ENCODE results near the gene NAV2. TPM values are rescaled to one million over a fixed set of nuclear protein-coding genes. Genes with fewer than 3 reads are reported as not detected.

The NAV2 gene
- total and polyA plus RNA-seq, 2 experiments from 2014 or later, result 26.0 to 45.0 TPM

DNA sequence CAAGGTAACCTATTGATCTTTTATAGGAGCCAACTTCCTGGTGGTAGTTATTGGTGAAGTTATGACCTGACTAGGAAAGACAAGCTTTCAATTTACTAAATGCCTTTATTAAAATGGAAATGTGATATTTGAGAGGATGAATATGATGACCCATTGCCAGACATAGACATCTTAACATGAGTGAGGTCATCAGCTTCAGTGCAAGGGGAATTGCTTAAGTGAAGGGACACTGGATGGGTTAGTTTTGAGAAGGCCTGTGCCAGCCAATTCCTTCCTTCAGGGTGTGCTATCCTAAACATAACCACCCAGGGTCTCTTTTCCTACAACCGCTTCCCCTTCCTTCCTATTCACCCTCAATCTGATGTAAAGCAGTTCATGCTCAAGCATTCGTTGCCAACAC is 21.5 kb downstream of the NAV2 start (continued):
- TF ChIP-seq, protein P1, sequence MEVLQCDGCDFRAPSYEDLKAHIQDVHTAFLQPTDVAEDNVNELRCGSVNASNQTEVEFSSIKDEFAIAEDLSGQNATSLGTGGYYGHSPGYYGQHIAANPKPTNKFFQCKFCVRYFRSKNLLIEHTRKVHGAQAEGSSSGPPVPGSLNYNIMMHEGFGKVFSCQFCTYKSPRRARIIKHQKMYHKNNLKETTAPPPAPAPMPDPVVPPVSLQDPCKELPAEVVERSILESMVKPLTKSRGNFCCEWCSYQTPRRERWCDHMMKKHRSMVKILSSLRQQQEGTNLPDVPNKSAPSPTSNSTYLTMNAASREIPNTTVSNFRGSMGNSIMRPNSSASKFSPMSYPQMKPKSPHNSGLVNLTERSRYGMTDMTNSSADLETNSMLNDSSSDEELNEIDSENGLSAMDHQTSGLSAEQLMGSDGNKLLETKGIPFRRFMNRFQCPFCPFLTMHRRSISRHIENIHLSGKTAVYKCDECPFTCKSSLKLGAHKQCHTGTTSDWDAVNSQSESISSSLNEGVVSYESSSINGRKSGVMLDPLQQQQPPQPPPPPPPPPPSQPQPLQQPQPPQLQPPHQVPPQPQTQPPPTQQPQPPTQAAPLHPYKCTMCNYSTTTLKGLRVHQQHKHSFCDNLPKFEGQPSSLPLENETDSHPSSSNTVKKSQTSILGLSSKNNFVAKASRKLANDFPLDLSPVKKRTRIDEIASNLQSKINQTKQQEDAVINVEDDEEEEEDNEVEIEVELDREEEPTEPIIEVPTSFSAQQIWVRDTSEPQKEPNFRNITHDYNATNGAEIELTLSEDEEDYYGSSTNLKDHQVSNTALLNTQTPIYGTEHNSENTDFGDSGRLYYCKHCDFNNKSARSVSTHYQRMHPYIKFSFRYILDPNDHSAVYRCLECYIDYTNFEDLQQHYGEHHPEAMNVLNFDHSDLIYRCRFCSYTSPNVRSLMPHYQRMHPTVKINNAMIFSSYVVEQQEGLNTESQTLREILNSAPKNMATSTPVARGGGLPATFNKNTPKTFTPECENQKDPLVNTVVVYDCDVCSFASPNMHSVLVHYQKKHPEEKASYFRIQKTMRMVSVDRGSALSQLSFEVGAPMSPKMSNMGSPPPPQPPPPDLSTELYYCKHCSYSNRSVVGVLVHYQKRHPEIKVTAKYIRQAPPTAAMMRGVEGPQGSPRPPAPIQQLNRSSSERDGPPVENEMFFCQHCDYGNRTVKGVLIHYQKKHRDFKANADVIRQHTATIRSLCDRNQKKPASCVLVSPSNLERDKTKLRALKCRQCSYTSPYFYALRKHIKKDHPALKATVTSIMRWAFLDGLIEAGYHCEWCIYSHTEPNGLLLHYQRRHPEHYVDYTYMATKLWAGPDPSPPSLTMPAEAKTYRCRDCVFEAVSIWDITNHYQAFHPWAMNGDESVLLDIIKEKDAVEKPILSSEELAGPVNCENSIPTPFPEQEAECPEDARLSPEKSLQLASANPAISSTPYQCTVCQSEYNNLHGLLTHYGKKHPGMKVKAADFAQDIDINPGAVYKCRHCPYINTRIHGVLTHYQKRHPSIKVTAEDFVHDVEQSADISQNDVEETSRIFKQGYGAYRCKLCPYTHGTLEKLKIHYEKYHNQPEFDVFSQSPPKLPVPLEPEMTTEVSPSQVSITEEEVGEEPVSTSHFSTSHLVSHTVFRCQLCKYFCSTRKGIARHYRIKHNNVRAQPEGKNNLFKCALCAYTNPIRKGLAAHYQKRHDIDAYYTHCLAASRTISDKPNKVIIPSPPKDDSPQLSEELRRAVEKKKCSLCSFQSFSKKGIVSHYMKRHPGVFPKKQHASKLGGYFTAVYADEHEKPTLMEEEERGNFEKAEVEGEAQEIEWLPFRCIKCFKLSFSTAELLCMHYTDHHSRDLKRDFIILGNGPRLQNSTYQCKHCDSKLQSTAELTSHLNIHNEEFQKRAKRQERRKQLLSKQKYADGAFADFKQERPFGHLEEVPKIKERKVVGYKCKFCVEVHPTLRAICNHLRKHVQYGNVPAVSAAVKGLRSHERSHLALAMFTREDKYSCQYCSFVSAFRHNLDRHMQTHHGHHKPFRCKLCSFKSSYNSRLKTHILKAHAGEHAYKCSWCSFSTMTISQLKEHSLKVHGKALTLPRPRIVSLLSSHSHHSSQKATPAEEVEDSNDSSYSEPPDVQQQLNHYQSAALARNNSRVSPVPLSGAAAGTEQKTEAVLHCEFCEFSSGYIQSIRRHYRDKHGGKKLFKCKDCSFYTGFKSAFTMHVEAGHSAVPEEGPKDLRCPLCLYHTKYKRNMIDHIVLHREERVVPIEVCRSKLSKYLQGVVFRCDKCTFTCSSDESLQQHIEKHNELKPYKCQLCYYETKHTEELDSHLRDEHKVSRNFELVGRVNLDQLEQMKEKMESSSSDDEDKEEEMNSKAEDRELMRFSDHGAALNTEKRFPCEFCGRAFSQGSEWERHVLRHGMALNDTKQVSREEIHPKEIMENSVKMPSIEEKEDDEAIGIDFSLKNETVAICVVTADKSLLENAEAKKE (CRISPR knock-in tag; IDR thresholded peaks at IDR 0.05), result no peak
- TF ChIP-seq, protein P2, sequence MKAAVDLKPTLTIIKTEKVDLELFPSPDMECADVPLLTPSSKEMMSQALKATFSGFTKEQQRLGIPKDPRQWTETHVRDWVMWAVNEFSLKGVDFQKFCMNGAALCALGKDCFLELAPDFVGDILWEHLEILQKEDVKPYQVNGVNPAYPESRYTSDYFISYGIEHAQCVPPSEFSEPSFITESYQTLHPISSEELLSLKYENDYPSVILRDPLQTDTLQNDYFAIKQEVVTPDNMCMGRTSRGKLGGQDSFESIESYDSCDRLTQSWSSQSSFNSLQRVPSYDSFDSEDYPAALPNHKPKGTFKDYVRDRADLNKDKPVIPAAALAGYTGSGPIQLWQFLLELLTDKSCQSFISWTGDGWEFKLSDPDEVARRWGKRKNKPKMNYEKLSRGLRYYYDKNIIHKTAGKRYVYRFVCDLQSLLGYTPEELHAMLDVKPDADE (IDR thresholded peaks at IDR 0.05), result no peak
- TF ChIP-seq STAT1 (IDR thresholded peaks at IDR 0.05; ENCODE audit: unreplicated experiment) (no peak), JUNB (IDR thresholded peaks at IDR 0.05; ENCODE audit: unreplicated experiment) (no peak), EZH2 (IDR thresholded peaks at IDR 0.05; ENCODE audit: low read depth, unreplicated experiment) (no peak), CREB1 (CRISPR knock-in tag; IDR thresholded peaks at IDR 0.05; ENCODE audit: low read depth) (no peak), ZNF331 (CRISPR knock-in tag; IDR thresholded peaks at IDR 0.05; ENCODE audit: low read depth) (no peak), POLR2AphosphoS5 (IDR thresholded peaks at IDR 0.05; ENCODE audit: low read depth) (no peak)

DNA sequence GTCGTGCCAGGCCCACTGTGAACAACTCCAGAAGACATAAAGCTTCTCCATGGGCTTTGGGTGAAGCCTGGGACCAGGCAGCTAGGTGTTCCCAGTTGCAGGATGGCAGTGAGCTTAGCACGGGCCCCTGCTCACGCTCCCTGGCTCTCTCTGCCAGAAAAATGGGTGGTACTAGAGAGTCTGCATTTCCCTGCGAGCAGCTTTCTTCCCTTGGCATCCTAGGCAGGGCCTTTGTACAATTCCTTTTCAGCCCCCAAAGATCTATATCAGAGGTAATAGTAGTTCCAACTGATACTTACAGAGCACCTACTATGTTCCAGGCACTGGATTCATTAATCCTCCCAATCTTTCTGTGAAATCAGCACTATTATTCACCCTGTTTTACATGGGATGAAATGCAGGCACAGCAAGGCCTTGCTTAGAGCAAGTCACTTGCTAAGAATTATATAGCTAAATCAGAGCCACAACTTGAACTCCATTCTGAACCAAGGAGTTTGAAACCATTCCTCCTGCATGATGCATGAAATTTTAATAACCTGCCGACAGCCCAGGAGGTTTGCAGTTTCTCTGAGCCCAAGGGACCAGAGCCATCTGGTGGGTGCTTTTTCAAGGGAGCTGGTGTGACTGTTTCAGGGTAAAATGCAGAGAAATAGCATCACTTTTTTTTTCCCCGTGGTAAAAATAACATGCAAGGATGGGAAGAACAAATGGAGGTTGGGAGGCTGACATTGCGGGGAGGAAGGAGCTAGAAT is 22.7 kb downstream of the NAV2 start:
- DNase-seq (ENCODE audit: low spot score) (no peak), ATAC-seq (no peak)
- Histone ChIP-seq H3F3A (replicated peaks; ENCODE audit: low read depth) (no peaks in the 10 kb centered on the region), H3K36me3 (ENCODE audit: insufficient read depth) (no peaks in the 10 kb centered on the region), H2AFZ (no peak overlapping the region), H3K27ac (ENCODE audit: low read depth) (no peak overlapping the region), H3K27me3 (ENCODE audit: insufficient read depth) (no peaks in the 10 kb centered on the region), H3K4me3 (no peak overlapping the region), H3K4me1 (ENCODE audit: insufficient read depth) (peaks cover 13% of the 10 kb centered on the region), H3K79me2 (replicated peaks; ENCODE audit: insufficient read depth) (no peaks in the 10 kb centered on the region), H3K4me2 (no peak overlapping the region), H3K9me2 (ENCODE audit: insufficient read depth) (no peaks in the 10 kb centered on the region), H4K20me1 (replicated peaks; ENCODE audit: insufficient read depth) (no peaks in the 10 kb centered on the region)
- Mint-ChIP-seq H3K27ac (no peak overlapping the region), H3K36me3 (ENCODE audit: low read depth) (no peaks in the 10 kb centered on the region), H3K27me3 (ENCODE audit: insufficient read depth, low read depth, poor library complexity) (peaks cover 2% of the 10 kb centered on the region), H3K9me3 (no peaks in the 10 kb centered on the region), H3K4me1 (peaks cover 22% of the 10 kb centered on the region), H3K4me3 (no peak overlapping the region)
- TF ChIP-seq, protein P3, sequence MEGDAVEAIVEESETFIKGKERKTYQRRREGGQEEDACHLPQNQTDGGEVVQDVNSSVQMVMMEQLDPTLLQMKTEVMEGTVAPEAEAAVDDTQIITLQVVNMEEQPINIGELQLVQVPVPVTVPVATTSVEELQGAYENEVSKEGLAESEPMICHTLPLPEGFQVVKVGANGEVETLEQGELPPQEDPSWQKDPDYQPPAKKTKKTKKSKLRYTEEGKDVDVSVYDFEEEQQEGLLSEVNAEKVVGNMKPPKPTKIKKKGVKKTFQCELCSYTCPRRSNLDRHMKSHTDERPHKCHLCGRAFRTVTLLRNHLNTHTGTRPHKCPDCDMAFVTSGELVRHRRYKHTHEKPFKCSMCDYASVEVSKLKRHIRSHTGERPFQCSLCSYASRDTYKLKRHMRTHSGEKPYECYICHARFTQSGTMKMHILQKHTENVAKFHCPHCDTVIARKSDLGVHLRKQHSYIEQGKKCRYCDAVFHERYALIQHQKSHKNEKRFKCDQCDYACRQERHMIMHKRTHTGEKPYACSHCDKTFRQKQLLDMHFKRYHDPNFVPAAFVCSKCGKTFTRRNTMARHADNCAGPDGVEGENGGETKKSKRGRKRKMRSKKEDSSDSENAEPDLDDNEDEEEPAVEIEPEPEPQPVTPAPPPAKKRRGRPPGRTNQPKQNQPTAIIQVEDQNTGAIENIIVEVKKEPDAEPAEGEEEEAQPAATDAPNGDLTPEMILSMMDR (conservative IDR thresholded peaks at IDR 0.05; ENCODE audit: low read depth in 2 of 2), result peak in 1 of 2 experiments; percentile 27; a peak in 1 of 4 replicates
- no peak for TF ChIP-seq ZNF331 (CRISPR knock-in tag; IDR thresholded peaks at IDR 0.05; ENCODE audit: low read depth)

Measured in GM23338 (cell line).